GM23338 (cell line): ENCODE measurements around the gene XRCC4. TPM values are rescaled to one million over a fixed set of nuclear protein-coding genes. Genes with fewer than 3 reads are reported as not detected.

ENCODE experiments used
- ATAC-seq: fragments of 200-7000 bp; cut with Tn5 transposase; 3 replicates; pipeline ENCODE4 v1.9.1; 2020
- DNase-seq: peaks from one replicate; pipeline ENCODE4 v3.0.0-alpha.2; 2015; ENCODE audit warnings: low spot score
- H2AFZ ChIP-seq: fragments of 200-600 bp; sonication (generic); 2 replicates; pipeline ENCODE4 v1.8.0; 2016; ENCODE audit warnings: antibody characterized with exemption, mild to moderate bottlenecking, moderate library complexity
- H3F3A ChIP-seq: fragments of 200-600 bp; sonication (generic); replicated peaks from 2 replicates; pipeline ENCODE4 v1.8.0; 2017; ENCODE audit warnings: antibody characterized with exemption, mixed run types, low read depth
- H3K27ac ChIP-seq: fragments of 200-600 bp; sonication (generic); 2 replicates; pipeline ENCODE4 v1.6.1; 2016; ENCODE audit warnings: low read depth
- H3K27me3 ChIP-seq: fragments of 200-600 bp; sonication (generic); 2 replicates; pipeline ENCODE4 v1.8.0; 2016; ENCODE audit warnings: mild to moderate bottlenecking, mixed run types, moderate library complexity; ENCODE audit not compliant: insufficient read depth
- H3K36me3 ChIP-seq: fragments of 200-600 bp; sonication (generic); 2 replicates; pipeline ENCODE4 v1.8.0; 2016; ENCODE audit warnings: mild to moderate bottlenecking; ENCODE audit not compliant: insufficient read depth
- H3K4me1 ChIP-seq: fragments of 200-600 bp; sonication (generic); 2 replicates; pipeline ENCODE4 v1.8.0; 2016; ENCODE audit warnings: mild to moderate bottlenecking, moderate library complexity; ENCODE audit not compliant: insufficient read depth
- H3K4me2 ChIP-seq: fragments of 200-600 bp; sonication (generic); 2 replicates; pipeline ENCODE4 v1.7.1; 2017; ENCODE audit warnings: mixed run types
- H3K4me3 ChIP-seq: fragments of 200-600 bp; sonication (generic); 2 replicates; pipeline ENCODE4 v1.6.1; 2016; ENCODE audit warnings: mixed run types
- H3K79me2 ChIP-seq: fragments of 200-600 bp; sonication (generic); replicated peaks from 2 replicates; pipeline ENCODE4 v1.8.0; 2017; ENCODE audit warnings: mild to moderate bottlenecking; ENCODE audit not compliant: insufficient read depth
- H3K9me2 ChIP-seq: fragments of 200-600 bp; sonication (generic); 2 replicates; pipeline ENCODE4 v1.8.0; 2017; ENCODE audit not compliant: insufficient read depth
- H4K20me1 ChIP-seq: fragments of 200-600 bp; sonication (generic); replicated peaks from 2 replicates; pipeline ENCODE4 v1.8.0; 2017; ENCODE audit warnings: mild to moderate bottlenecking; ENCODE audit not compliant: insufficient read depth
- H3K27ac Mint-ChIP-seq: 2 replicates; pipeline ENCODE4 v1.8.0; 2020; ENCODE audit warnings: inconsistent platforms, mild to moderate bottlenecking, moderate library complexity, mixed read lengths
- H3K27me3 Mint-ChIP-seq: 3 replicates; pipeline ENCODE4 v1.8.0; 2022; ENCODE audit warnings: low read depth, mild to moderate bottlenecking, moderate library complexity, mixed read lengths, inconsistent platforms; ENCODE audit not compliant: insufficient read depth, poor library complexity
- H3K36me3 Mint-ChIP-seq: 3 replicates; pipeline ENCODE4 v1.8.0; 2021; ENCODE audit warnings: low read depth, mild to moderate bottlenecking, inconsistent platforms, moderate library complexity, mixed read lengths
- H3K4me1 Mint-ChIP-seq: 3 replicates; pipeline ENCODE4 v1.8.0; 2020; ENCODE audit warnings: mild to moderate bottlenecking, inconsistent platforms, mixed read lengths
- H3K4me3 Mint-ChIP-seq: 3 replicates; pipeline ENCODE4 v1.8.0; 2021; ENCODE audit warnings: moderate library complexity, mild to moderate bottlenecking, inconsistent platforms, mixed read lengths
- H3K9me3 Mint-ChIP-seq: 3 replicates; pipeline ENCODE4 v1.8.0; 2020; ENCODE audit warnings: moderate library complexity, mild to moderate bottlenecking, inconsistent platforms, mixed read lengths
- CREB1 ChIP-seq: fragments of 250-450 bp; sonication (Bioruptor Pico); IDR thresholded peaks from 2 replicates; pipeline ENCODE4 v1.5.0; 2020; ENCODE audit warnings: low read depth, mild to moderate bottlenecking, moderate library complexity
- CTCF ChIP-seq, 2 experiments: fragments of 200-600 bp in 1 of 2; sonication (generic) in 1 of 2; conservative IDR thresholded peaks; 2 replicates each; pipeline versions ENCODE4 v1.5.1 to v1.6.1; 2016 to 2017; ENCODE audit warnings: antibody characterized with exemption in 2 of 2, low read depth in 2 of 2, mild to moderate bottlenecking in 2 of 2, moderate library complexity in 1 of 2
- ETS1 ChIP-seq: IDR thresholded peaks from 2 replicates; pipeline ENCODE4 v1.6.1; 2016; ENCODE audit warnings: antibody characterized with exemption
- EZH2 ChIP-seq: fragments of 200-600 bp; sonication (generic); IDR thresholded peaks from one replicate; pipeline ENCODE4 v1.8.0; 2017; ENCODE audit warnings: antibody characterized with exemption, mild to moderate bottlenecking, low read depth; ENCODE audit not compliant: unreplicated experiment
- EZH2phosphoT487 ChIP-seq: fragments of 200-600 bp; sonication (generic); IDR thresholded peaks from one replicate; pipeline ENCODE4 v1.8.1; 2018; ENCODE audit warnings: antibody characterized with exemption; ENCODE audit not compliant: unreplicated experiment
- JUNB ChIP-seq: IDR thresholded peaks from one replicate; pipeline ENCODE4 v1.6.1; 2016; ENCODE audit warnings: antibody characterized with exemption; ENCODE audit not compliant: unreplicated experiment
- NANOG ChIP-seq: IDR thresholded peaks from 2 replicates; pipeline ENCODE4 v1.6.1; 2016; ENCODE audit warnings: antibody characterized with exemption, borderline replicate concordance
- POLR2AphosphoS5 ChIP-seq: IDR thresholded peaks from 2 replicates; pipeline ENCODE4 v1.6.1; 2016; ENCODE audit warnings: antibody characterized with exemption, low read depth
- STAT1 ChIP-seq: IDR thresholded peaks from one replicate; pipeline ENCODE4 v1.6.1; 2016; ENCODE audit warnings: antibody characterized with exemption; ENCODE audit not compliant: unreplicated experiment
- ZNF114 ChIP-seq: fragments of 250-450 bp; sonication (Bioruptor Pico); IDR thresholded peaks from 2 replicates; pipeline ENCODE4 v1.5.0; 2020; ENCODE audit warnings: mild to moderate bottlenecking, moderate library complexity
- ZNF331 ChIP-seq: fragments of 250-450 bp; sonication (Bioruptor Pico); IDR thresholded peaks from 2 replicates; pipeline ENCODE4 v1.5.0; 2020; ENCODE audit warnings: low read depth, mild to moderate bottlenecking, moderate library complexity
- polyA plus RNA-seq: library from polyadenylated mRNA; unstranded; fragments of >200 nt; fragmentation: Nextera tagmentation; extraction: Ambion mirVana; gene quantifications from 2 replicates; pipeline ENCODE4 v1.2.1, GENCODE V29; 2016
- total RNA-seq: library from RNA; depleted of rRNA; stranded (reverse); fragments of >200 nt; shearing (Covaris generic); gene quantifications from 2 replicates; pipeline ENCODE4 v1.2.3, GENCODE V29; 2014
- TF ChIP-seq, protein P1 (sequence below): fragments of 250-450 bp; sonication (Bioruptor Pico); IDR thresholded peaks from 2 replicates; pipeline ENCODE4 v1.5.0; 2020; ENCODE audit warnings: mild to moderate bottlenecking, moderate library complexity
- TF ChIP-seq, protein P2 (sequence below): IDR thresholded peaks from one replicate; pipeline ENCODE4 v1.6.1; 2018; ENCODE audit warnings: antibody characterized with exemption; ENCODE audit not compliant: unreplicated experiment

XRCC4 gene
- total and polyA plus RNA-seq, 2 experiments from 2014 or later: 11.5 to 22.4 TPM

DNA sequence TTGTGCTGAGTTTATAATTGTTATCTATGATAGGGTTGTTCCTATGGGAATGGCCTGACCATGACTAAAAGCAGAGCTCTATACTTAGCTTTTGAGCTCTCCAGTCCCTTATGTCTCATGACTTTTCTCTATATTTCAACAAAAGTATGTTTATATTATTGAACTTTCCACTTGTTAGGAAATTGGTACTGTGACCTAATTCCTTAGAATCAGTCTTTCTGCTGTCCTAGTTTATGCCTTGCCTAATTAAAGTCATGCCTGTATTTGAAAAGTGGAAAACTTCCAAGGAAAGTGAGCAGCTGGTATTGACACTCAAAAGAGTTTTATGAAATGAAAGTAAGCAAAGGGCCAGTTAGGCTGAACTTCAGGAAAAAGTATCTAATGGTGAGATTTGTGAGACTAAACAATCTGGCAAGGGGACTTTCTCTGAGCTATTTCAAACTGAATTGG, 68.6 kb downstream of the XRCC4 start:
- ATAC-seq: no peak
- Histone ChIP-seq H3K4me2 (no peak overlapping the region), H3K4me1 (no peaks in the 10 kb centered on the region), H3K27ac (no peak overlapping the region), H3K4me3 (no peak overlapping the region), H2AFZ (no peak overlapping the region), H3K27me3 (no peaks in the 10 kb centered on the region), H4K20me1 (no peaks in the 10 kb centered on the region), H3K36me3 (no peaks in the 10 kb centered on the region), H3K79me2 (no peaks in the 10 kb centered on the region), H3K9me2 (no peaks in the 10 kb centered on the region), H3F3A (no peaks in the 10 kb centered on the region)
- no peaks in the 10 kb centered on the region for H3K9me3 Mint-ChIP-seq
- no peaks in the 10 kb centered on the region; the same call in 2 of the 3 replicates for H3K36me3 Mint-ChIP-seq
- H3K27me3 Mint-ChIP-seq: no peaks in the 10 kb centered on the region
- no peak for DNase-seq
- no peaks in the 10 kb centered on the region for H3K4me1 Mint-ChIP-seq
- TF ChIP-seq CREB1 (CRISPR knock-in tag) (no peak), EZH2phosphoT487 (no peak), ZNF114 (CRISPR knock-in tag) (no peak), NANOG (no peak), EZH2 (no peak), STAT1 (no peak), CTCF (conservative IDR thresholded peaks at IDR 0.05; ENCODE audit: low read depth in 2 of 2) (no peak), ZNF331 (CRISPR knock-in tag) (no peak), POLR2AphosphoS5 (no peak), ETS1 (no peak), JUNB (no peak)
- TF ChIP-seq, protein P1, sequence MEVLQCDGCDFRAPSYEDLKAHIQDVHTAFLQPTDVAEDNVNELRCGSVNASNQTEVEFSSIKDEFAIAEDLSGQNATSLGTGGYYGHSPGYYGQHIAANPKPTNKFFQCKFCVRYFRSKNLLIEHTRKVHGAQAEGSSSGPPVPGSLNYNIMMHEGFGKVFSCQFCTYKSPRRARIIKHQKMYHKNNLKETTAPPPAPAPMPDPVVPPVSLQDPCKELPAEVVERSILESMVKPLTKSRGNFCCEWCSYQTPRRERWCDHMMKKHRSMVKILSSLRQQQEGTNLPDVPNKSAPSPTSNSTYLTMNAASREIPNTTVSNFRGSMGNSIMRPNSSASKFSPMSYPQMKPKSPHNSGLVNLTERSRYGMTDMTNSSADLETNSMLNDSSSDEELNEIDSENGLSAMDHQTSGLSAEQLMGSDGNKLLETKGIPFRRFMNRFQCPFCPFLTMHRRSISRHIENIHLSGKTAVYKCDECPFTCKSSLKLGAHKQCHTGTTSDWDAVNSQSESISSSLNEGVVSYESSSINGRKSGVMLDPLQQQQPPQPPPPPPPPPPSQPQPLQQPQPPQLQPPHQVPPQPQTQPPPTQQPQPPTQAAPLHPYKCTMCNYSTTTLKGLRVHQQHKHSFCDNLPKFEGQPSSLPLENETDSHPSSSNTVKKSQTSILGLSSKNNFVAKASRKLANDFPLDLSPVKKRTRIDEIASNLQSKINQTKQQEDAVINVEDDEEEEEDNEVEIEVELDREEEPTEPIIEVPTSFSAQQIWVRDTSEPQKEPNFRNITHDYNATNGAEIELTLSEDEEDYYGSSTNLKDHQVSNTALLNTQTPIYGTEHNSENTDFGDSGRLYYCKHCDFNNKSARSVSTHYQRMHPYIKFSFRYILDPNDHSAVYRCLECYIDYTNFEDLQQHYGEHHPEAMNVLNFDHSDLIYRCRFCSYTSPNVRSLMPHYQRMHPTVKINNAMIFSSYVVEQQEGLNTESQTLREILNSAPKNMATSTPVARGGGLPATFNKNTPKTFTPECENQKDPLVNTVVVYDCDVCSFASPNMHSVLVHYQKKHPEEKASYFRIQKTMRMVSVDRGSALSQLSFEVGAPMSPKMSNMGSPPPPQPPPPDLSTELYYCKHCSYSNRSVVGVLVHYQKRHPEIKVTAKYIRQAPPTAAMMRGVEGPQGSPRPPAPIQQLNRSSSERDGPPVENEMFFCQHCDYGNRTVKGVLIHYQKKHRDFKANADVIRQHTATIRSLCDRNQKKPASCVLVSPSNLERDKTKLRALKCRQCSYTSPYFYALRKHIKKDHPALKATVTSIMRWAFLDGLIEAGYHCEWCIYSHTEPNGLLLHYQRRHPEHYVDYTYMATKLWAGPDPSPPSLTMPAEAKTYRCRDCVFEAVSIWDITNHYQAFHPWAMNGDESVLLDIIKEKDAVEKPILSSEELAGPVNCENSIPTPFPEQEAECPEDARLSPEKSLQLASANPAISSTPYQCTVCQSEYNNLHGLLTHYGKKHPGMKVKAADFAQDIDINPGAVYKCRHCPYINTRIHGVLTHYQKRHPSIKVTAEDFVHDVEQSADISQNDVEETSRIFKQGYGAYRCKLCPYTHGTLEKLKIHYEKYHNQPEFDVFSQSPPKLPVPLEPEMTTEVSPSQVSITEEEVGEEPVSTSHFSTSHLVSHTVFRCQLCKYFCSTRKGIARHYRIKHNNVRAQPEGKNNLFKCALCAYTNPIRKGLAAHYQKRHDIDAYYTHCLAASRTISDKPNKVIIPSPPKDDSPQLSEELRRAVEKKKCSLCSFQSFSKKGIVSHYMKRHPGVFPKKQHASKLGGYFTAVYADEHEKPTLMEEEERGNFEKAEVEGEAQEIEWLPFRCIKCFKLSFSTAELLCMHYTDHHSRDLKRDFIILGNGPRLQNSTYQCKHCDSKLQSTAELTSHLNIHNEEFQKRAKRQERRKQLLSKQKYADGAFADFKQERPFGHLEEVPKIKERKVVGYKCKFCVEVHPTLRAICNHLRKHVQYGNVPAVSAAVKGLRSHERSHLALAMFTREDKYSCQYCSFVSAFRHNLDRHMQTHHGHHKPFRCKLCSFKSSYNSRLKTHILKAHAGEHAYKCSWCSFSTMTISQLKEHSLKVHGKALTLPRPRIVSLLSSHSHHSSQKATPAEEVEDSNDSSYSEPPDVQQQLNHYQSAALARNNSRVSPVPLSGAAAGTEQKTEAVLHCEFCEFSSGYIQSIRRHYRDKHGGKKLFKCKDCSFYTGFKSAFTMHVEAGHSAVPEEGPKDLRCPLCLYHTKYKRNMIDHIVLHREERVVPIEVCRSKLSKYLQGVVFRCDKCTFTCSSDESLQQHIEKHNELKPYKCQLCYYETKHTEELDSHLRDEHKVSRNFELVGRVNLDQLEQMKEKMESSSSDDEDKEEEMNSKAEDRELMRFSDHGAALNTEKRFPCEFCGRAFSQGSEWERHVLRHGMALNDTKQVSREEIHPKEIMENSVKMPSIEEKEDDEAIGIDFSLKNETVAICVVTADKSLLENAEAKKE (CRISPR knock-in tag): no peak
- TF ChIP-seq, protein P2, sequence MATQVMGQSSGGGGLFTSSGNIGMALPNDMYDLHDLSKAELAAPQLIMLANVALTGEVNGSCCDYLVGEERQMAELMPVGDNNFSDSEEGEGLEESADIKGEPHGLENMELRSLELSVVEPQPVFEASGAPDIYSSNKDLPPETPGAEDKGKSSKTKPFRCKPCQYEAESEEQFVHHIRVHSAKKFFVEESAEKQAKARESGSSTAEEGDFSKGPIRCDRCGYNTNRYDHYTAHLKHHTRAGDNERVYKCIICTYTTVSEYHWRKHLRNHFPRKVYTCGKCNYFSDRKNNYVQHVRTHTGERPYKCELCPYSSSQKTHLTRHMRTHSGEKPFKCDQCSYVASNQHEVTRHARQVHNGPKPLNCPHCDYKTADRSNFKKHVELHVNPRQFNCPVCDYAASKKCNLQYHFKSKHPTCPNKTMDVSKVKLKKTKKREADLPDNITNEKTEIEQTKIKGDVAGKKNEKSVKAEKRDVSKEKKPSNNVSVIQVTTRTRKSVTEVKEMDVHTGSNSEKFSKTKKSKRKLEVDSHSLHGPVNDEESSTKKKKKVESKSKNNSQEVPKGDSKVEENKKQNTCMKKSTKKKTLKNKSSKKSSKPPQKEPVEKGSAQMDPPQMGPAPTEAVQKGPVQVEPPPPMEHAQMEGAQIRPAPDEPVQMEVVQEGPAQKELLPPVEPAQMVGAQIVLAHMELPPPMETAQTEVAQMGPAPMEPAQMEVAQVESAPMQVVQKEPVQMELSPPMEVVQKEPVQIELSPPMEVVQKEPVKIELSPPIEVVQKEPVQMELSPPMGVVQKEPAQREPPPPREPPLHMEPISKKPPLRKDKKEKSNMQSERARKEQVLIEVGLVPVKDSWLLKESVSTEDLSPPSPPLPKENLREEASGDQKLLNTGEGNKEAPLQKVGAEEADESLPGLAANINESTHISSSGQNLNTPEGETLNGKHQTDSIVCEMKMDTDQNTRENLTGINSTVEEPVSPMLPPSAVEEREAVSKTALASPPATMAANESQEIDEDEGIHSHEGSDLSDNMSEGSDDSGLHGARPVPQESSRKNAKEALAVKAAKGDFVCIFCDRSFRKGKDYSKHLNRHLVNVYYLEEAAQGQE: no peak
- H3K27ac Mint-ChIP-seq: no peak overlapping the region
- H3K4me3 Mint-ChIP-seq: no peak overlapping the region
